K562 treated with DMSO at 1 percent for 24 hours (cell line): ENCODE measurements around the gene TMEM108. TPM values are rescaled to one million over a fixed set of nuclear protein-coding genes. Genes with fewer than 3 reads are reported as not detected.

Source experiments
- total RNA-seq: library from RNA; unstranded; fragments of 300-600 nt; gene quantifications from 2 replicates; pipeline ENCODE4 v1.2.3, GENCODE V29; 2022; ENCODE audit warnings: low read depth; ENCODE audit not compliant: insufficient read depth

Gene TMEM108
- total RNA-seq, result 13.8 and 14.8 TPM in 2 replicates

GRCh38 chr3:133038089-133038730 lies at the start of gene TMEM108:
TMEM108 (plus strand) TSS chr3:133038391.

GRCh38 chr3:133400006-133400515 lies 361.9 kb downstream of the TMEM108 start, which contains the start of gene BFSP2:
BFSP2 (plus strand) TSS chr3:133400056; CDS start chr3:133400084, 28 bp downstream.

